GM19328 (cell line): ENCODE measurements around the gene MAN1A1.

Source experiments
- ATAC-seq: cut with Tn5 transposase; IDR thresholded peaks from one replicate; pipeline ENCODE4 v1.9.1; 2021; ENCODE audit warnings: mild to moderate bottlenecking, moderate library complexity; ENCODE audit not compliant: unreplicated experiment

Gene MAN1A1

DNA sequence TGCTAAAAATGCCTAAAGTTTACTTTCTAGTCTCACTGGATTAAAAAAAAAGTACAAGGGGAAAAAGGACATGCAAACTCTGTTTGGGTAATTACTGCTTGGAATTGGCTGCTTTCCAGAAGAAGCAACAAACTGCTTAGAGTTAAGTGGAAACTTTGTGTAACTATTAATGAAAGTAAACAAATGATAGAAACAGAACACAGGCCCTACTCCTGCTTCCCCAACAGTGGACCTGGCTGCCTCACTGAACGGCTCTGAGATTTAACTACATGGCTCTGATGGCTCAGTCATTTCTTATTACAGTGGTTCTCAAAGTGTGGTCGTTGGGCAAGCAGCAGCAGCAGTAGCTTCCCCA, 108.5 kb downstream of the MAN1A1 start:
- no peak for ATAC-seq

DNA sequence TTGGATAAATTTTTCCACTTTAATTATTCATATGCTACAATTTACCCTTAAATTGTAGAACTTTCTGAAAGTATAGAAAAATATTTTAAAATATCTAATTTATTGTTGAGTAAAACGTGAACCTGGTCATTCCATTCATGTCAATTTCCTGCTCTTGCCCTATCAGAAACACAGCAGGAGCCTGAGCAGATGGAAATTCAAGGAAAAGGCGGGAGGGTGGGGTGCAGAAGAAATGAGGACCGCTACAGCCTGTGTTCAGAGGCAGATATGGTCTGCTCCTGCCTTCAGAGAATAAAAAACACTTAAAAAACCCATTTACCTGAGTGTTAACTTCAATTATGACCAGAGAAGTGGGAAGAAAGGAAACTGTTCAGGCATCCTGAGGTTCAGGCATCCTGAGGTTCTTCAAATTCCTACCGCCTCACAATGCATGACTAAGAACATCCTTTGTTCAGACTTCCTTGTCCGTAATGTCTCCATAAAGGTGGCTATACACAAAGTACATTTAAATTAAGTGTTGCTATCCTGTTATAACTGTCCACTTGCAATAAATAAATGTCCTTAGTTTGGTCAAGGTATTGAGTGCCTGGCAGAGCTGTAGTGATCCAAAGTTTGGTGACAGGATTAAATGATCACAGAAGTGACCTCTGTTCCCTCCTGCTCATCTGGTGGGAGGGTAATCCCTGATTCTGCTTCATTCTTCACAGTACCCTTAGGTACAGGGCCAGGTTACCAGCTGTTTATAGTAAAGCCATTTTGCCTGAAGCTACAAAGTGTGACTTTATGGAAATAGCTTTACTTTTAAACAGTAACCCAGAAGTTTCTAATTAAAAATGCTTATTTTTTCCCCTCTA, 109.1 kb downstream of the MAN1A1 start:
- no peak for ATAC-seq

GRCh38 chr6:119237177-119237715, 112.3 kb downstream of the MAN1A1 start:
- ATAC-seq, result no peak

DNA sequence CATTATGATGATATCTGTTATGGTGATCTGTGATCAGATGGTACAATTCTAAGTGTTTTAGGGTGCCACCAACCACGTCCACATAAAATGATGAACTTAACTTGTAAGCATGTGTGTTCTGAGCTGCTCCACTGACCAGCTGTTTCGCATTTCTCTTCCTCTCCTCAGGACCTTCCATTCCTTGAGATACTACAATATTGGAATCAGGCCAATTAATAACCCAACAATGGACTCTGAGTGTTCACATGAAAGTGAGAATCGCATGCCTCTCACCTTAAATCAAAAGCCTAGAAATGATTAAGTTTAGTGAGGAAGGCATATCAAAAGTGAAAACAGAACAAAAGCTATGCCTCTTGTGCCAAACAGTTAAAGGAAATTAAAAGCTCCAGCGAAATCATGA, 114.6 kb downstream of the MAN1A1 start:
- ATAC-seq, result no peak

GRCh38 chr6:119234457-119234856, 115.1 kb downstream of the MAN1A1 start:
- no peak for ATAC-seq

- ATAC-seq, result no peak
Measured at GRCh38 chr6:119233312-119233984, 116.1 kb downstream of the MAN1A1 start.

DNA sequence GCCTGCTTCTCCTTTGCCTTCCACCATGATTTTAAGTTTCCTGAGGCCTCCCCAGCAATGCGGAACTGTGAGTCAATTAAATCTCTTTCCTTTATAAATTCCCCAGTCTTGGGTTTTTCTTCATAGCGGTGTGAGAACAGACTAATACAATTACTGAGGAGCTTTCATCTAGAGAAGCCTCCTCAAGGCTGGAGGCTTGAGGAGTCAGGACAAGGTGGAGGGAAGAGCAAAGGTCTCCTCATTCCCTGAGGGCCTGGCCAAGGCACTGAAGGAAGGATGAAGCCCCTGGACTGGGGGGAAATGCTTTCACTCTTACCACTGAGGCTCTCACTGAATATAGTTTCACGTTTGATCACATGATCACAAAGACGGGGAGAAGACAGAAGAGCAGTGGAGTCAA, 118.2 kb downstream of the MAN1A1 start:
- ATAC-seq, result no peak

DNA sequence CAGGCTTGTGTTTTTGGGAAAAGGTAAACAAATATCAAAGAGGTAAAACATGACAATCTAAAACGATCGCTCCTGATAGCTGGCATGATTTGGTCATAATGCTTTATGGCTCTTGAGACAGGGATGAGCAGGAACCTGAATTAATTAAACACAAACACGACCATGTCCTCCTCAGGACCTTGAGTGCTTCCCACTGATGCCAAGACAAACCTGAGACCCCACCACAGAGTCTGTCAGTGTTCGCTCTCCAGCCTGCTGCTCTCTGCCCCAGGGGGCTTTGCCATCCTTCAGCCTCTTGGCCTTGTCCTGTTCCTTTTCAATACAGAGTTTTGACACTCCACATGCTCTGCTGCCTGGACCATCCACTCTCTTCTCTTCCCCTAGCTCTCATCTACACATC, 119.4 kb downstream of the MAN1A1 start:
- no peak for ATAC-seq

- no peak for ATAC-seq
Measured at GRCh38 chr6:119227377-119227776, 122.2 kb downstream of the MAN1A1 start.

GRCh38 chr6:119226089-119226488, 123.5 kb downstream of the MAN1A1 start:
- ATAC-seq, result no peak

DNA sequence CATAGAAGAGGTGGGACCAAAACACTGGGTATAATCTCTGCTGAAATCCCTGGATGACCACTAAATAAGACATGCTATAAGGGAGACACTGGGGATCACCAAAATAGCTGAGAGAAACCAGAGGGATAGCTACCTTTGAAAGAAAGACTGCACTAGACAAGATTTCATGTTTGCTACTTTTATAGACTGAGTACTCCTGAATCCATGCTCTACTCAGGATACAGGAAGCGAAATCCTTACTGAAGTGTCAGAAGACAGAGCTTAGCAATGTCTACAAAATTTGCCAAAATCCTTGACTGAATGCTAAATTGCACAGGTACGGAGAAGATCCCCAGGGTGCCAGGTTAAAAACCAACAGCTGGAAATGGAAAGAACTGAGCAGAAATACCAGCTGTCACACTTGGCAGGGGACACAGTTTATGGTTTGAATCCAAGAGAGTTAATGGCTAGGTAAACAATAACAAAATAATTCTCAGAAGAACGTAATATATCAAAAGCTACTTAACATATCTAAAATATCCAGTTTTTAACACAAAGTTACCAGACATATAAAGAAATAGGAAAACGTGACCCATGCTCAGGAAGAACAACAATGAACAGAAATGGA, 125.4 kb downstream of the MAN1A1 start:
- no peak for ATAC-seq

DNA sequence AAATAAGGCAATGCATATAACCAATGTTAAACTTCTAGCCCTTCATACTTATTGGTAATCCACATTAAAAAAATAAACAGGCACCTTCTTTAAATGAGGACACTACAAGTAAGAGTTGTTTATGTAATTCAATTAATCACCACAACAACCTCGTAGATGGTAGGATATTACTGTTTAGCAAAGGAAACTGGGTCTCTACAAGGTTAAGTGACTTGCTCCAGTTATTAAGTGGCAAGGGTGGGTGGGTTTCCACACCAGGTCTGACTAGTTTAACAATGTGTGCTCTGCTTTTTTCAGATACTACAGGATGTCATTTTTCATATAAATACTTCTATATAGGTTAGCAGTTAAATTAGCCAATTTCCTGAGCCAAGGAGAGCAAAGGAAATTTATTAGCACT, 129.1 kb downstream of the MAN1A1 start:
- no peak for ATAC-seq

DNA sequence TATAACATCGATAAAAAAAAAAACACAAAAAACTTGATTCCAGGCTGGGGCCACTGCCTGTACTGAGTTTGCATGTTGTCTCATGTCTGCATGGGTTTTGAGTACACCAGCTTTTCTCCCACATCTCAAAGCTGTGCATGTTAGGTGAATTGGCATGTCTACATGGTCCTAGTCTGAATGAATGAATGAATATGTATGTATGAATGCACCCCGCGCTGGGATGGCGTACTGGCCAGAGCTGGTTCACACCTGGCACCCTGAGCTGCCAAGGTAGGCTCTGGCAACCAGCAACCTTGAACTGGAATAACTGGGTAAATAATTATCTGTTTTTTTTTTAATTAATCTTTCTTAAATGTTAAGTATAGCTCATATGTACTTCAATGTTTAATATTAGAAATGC, 131.0 kb downstream of the MAN1A1 start:
- no peak for ATAC-seq

- ATAC-seq, result no peak
Measured at GRCh38 chr6:119215885-119216590, 133.5 kb downstream of the MAN1A1 start.

GRCh38 chr6:119215309-119215708, 134.3 kb downstream of the MAN1A1 start:
- ATAC-seq, result no peak

GRCh38 chr6:119210596-119210995, 139.0 kb downstream of the MAN1A1 start:
- ATAC-seq, result no peak

DNA sequence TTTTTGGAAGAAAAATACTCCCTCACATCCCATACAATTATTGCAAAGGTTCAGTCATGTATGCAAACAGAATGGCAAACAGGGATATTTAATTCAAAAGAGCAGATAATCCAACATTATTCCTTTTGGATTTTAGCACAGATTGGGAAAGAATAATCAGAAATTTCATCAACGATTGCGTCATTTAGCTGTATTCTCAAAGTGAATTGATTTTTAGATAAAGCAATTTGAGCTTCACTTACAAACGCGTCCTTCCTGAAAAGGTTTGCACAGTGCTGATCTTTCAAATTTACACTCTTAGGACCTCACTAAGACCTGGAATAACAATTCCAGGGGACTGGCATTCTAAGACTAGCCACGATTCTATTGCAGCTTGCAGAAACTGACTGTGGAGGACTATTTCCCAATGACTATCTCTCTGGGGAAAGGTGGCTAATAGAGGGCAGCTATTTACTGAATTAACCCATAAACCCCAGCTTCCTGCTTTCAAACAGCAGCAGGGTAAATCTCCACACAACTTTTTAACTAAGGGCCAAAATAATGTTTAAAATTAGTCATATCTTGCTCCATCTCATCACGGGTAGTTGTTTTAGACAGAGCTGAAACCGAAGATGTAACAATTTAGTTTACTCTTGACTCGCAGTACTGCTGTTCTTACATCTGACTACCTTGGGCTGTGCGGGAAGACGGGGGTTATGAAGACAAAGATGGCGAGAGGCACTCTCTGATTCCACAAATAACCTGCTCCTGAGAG, 139.9 kb downstream of the MAN1A1 start:
- ATAC-seq, result peak; percentile 50

GRCh38 chr6:119207971-119208725, 141.4 kb downstream of the MAN1A1 start:
- ATAC-seq, result no peak

- no peak for ATAC-seq
Measured at GRCh38 chr6:119207327-119207726, 142.2 kb downstream of the MAN1A1 start.
